Esophagus muscularis mucosa (tissue), 4 donors: Measurements from ENCODE around the gene UCP3. TPM values are rescaled to one million over a fixed set of nuclear protein-coding genes. Genes with fewer than 3 reads are reported as not detected.

ENCODE experiments used
- DNase-seq: peaks from one replicate; pipeline ENCODE4 v3.0.0-alpha.2; 2017; ENCODE audit errors: extremely low spot score
- H3K27ac ChIP-seq, 4 donors: fragments of 200-600 bp; sonication (generic); replicated peaks in 1 of 4; 1 replicate in 3 of 4; 2 replicates in 1 of 4; pipeline ENCODE4 v1.5.1; 2016 to 2019; ENCODE audit warnings: mild to moderate bottlenecking in 1 of 4
- H3K27me3 ChIP-seq, 4 donors: fragments of 200-600 bp; sonication (generic); one replicate each; pipeline versions ENCODE4 v1.5.1 to v1.6.0; 2016 to 2019
- H3K36me3 ChIP-seq, 4 donors: fragments of 200-600 bp; sonication (generic); one replicate each; pipeline ENCODE4 v1.5.1; 2016 to 2019
- H3K4me1 ChIP-seq, 4 donors: fragments of 200-600 bp; sonication (generic); one replicate each; pipeline ENCODE4 v1.5.1; 2016 to 2019
- H3K4me3 ChIP-seq, 4 donors: fragments of 200-600 bp; sonication (generic); 1 replicate in 2 of 4; 2 replicates in 2 of 4; pipeline ENCODE4 v1.5.1; 2016 to 2019; ENCODE audit warnings: mild to moderate bottlenecking in 4 of 4, moderate library complexity in 1 of 4
- H3K9me3 ChIP-seq, 4 donors: fragments of 200-600 bp; sonication (generic); 1 replicate in 3 of 4; 2 replicates in 1 of 4; pipeline ENCODE4 v1.5.1; 2016 to 2019
- CTCF ChIP-seq, 3 experiments: fragments of 200-600 bp in 2 of 3; fragments of 450-650 bp in 1 of 3; sonication (generic) in 2 of 3; IDR thresholded peaks; one replicate each; pipeline ENCODE4 v1.5.1; 2017 to 2019; ENCODE audit warnings: antibody characterized with exemption in 3 of 3, mild to moderate bottlenecking in 2 of 3, moderate library complexity in 1 of 3
- EP300 ChIP-seq: sonication (generic); formaldehyde crosslinking; IDR thresholded peaks from one replicate; pipeline ENCODE4 v1.6.1; 2017; ENCODE audit warnings: antibody characterized with exemption
- POLR2A ChIP-seq: fragments of 450-650 bp; IDR thresholded peaks from one replicate; pipeline ENCODE4 v1.6.1; 2017; ENCODE audit warnings: antibody characterized with exemption, moderate library complexity, mild to moderate bottlenecking, low read depth
- POLR2AphosphoS5 ChIP-seq, 2 donors: sonication (generic); formaldehyde crosslinking; IDR thresholded peaks; one replicate each; pipeline ENCODE4 v1.6.1; 2017; ENCODE audit warnings: antibody characterized with exemption in 2 of 2
- WGBS: methylation state at CpG from one replicate; pipeline ENCODE4 v1.1.5; 2018; 5-methylcytosine and 5-hydroxymethylcytosine counted together
- intact Hi-C: fragments of 100-400 bp; cut with DNase I; formaldehyde crosslinking; loops from one replicate; pipeline ENCODE4 v1.15.1; 2023
- total RNA-seq, 4 donors: library from RNA; depleted of rRNA; stranded (reverse); fragments of >200 nt; gene quantifications; one replicate each; pipeline versions ENCODE4 v1.1.0 to v1.2.1, GENCODE V29; 2016

Gene UCP3
- total RNA-seq, 4 donors from 2014 or later: 0.78 to 5.6 (median 1.3) TPM

- Histone ChIP-seq H3K27me3 (no peaks in the 10 kb centered on the region), H3K4me1 (peaks cover 18 to 32% (median 23%) of the 10 kb centered on the region in 4 donors), H3K9me3 (no peaks in the 10 kb centered on the region), H3K27ac (peak overlapping the region in 1 of 4 donors; percentile 16), H3K36me3 (peaks cover 0 to 27% (median 10%) of the 10 kb centered on the region in 4 donors), H3K4me3 (no peak overlapping the region)
- intact Hi-C loops: loop anchor here (10.0 kb wide), 1 partner anchor 58 kb away; no protein-coding TSS in a partner anchor
- TF ChIP-seq EP300 (no peak), POLR2A (no peak), POLR2AphosphoS5 (IDR thresholded peaks at IDR 0.05) (no peak), CTCF (IDR thresholded peaks at IDR 0.05) (no peak)
- DNase-seq: no peak
These were observed 14.4 kb upstream of the UCP3 start for GRCh38 chr11:74023276-74023675.

- peaks cover 0 to 29% (median 6%) of the 10 kb centered on the region in 4 donors for H3K36me3 ChIP-seq
- WGBS: 87% methylated on average over 6 of the region's 6 CpGs
- no peak overlapping the region for H3K27ac ChIP-seq
- no peak overlapping the region for H3K4me3 ChIP-seq
- no peaks in the 10 kb centered on the region for H3K27me3 ChIP-seq
- TF ChIP-seq EP300 (no peak), POLR2AphosphoS5 (IDR thresholded peaks at IDR 0.05) (no peak), CTCF (IDR thresholded peaks at IDR 0.05) (no peak), POLR2A (no peak)
- intact Hi-C loops: loop anchor here (10.0 kb wide), 1 partner anchor 58 kb away; no protein-coding TSS in a partner anchor
- H3K4me1 ChIP-seq: peaks cover 24 to 39% (median 31%) of the 10 kb centered on the region in 4 donors
- H3K9me3 ChIP-seq: no peaks in the 10 kb centered on the region
- DNase-seq: no peak
These were observed 13.7 kb upstream of the UCP3 start for GRCh38 chr11:74022546-74022945.

- Histone ChIP-seq H3K27ac (no peak overlapping the region), H3K9me3 (no peaks in the 10 kb centered on the region), H3K27me3 (no peaks in the 10 kb centered on the region), H3K4me1 (peaks cover 24 to 42% (median 31%) of the 10 kb centered on the region in 4 donors), H3K36me3 (peaks cover 0 to 34% (median 6%) of the 10 kb centered on the region in 4 donors), H3K4me3 (no peak overlapping the region)
- intact Hi-C loops: loop anchor here (10.0 kb wide), 1 partner anchor 57 kb away; no protein-coding TSS in a partner anchor
- TF ChIP-seq POLR2AphosphoS5 (IDR thresholded peaks at IDR 0.05): no peak
- no peak for TF ChIP-seq EP300
- TF ChIP-seq POLR2A: no peak
- no peak for TF ChIP-seq CTCF (IDR thresholded peaks at IDR 0.05)
- DNase-seq: no peak
- 93% methylated on average over 6 of the region's 6 CpGs for WGBS
These were observed 13.1 kb upstream of the UCP3 start for GRCh38 chr11:74021998-74022397.

GRCh38 chr11:74020539-74020938 is 11.7 kb upstream of the UCP3 start:
- H3K27ac ChIP-seq: peak overlapping the region in 1 of 4 donors; percentile 73
- no peaks in the 10 kb centered on the region for H3K9me3 ChIP-seq
- DNase-seq: no peak
- H3K4me3 ChIP-seq: no peak overlapping the region
- H3K4me1 ChIP-seq: peaks cover 24 to 42% (median 31%) of the 10 kb centered on the region in 4 donors
- WGBS: 79% methylated on average over 4 of the region's 4 CpGs
- intact Hi-C loops: loop anchor here (10.0 kb wide), 1 partner anchor 56 kb away; no protein-coding TSS in a partner anchor
- TF ChIP-seq POLR2A (no peak), POLR2AphosphoS5 (IDR thresholded peaks at IDR 0.05) (no peak), CTCF (IDR thresholded peaks at IDR 0.05) (no peak), EP300 (no peak)
- peaks cover 0 to 39% (median 6%) of the 10 kb centered on the region in 4 donors for H3K36me3 ChIP-seq
- H3K27me3 ChIP-seq: no peaks in the 10 kb centered on the region
